SU-DHL-6 (cell line): ENCODE results near the gene OTUD5.

Experiments
- H2AFZ ChIP-seq: fragments of 200-600 bp; sonication (generic); 2 replicates; pipeline ENCODE4 v1.6.1; 2014; ENCODE audit warnings: low read depth, mild to moderate bottlenecking, moderate library complexity, mixed read lengths, antibody characterized with exemption, low read length; ENCODE audit not compliant: severe bottlenecking
- H3F3A ChIP-seq: fragments of 200-600 bp; shearing (Covaris generic); 2 replicates; pipeline ENCODE4 v1.6.0; 2016; ENCODE audit warnings: antibody characterized with exemption, mild to moderate bottlenecking; ENCODE audit not compliant: insufficient read depth
- H3K27ac ChIP-seq: fragments of 200-600 bp; sonication (generic); 2 replicates; pipeline ENCODE4 v1.5.1; 2016; ENCODE audit warnings: low read depth, mild to moderate bottlenecking, low read length, moderate library complexity, mixed read lengths
- H3K27me3 ChIP-seq: fragments of 200-600 bp; sonication (generic), shearing (Covaris generic); 2 replicates; pipeline ENCODE4 v1.6.0; 2014; ENCODE audit warnings: mild to moderate bottlenecking, low read length
- H3K36me3 ChIP-seq: fragments of 200-600 bp; sonication (generic); 2 replicates; pipeline ENCODE4 v1.6.1; 2014; ENCODE audit warnings: mild to moderate bottlenecking, low read length, mixed read lengths
- H3K4me2 ChIP-seq: fragments of 300-600, 200-600 bp; shearing (Covaris generic), sonication (generic); 2 replicates; pipeline ENCODE4 v1.6.0; 2014; ENCODE audit warnings: low read length, low read depth, mild to moderate bottlenecking; ENCODE audit not compliant: poor library complexity, severe bottlenecking
- H3K4me3 ChIP-seq: fragments of 200-600 bp; sonication (generic); 2 replicates; pipeline ENCODE4 v1.5.1; 2014; ENCODE audit warnings: antibody characterized with exemption, low read length, mild to moderate bottlenecking, mixed read lengths; ENCODE audit not compliant: insufficient read depth, poor library complexity, severe bottlenecking
- H3K79me2 ChIP-seq: fragments of 200-600 bp; sonication (generic); 2 replicates; pipeline ENCODE4 v1.6.1; 2014; ENCODE audit warnings: mild to moderate bottlenecking, low read length, moderate library complexity; ENCODE audit not compliant: insufficient read depth
- H3K9ac ChIP-seq: fragments of 200-600 bp; sonication (generic); 2 replicates; pipeline ENCODE4 v1.7.0; 2014; ENCODE audit warnings: mild to moderate bottlenecking, low read length
- H3K9me2 ChIP-seq: fragments of 200-600 bp; sonication (generic); replicated peaks from 2 replicates; pipeline ENCODE4 v1.6.1; 2014; ENCODE audit warnings: low read length; ENCODE audit not compliant: insufficient read depth
- H3K9me3 ChIP-seq: fragments of 200-600 bp; sonication (generic); 2 replicates; pipeline ENCODE4 v1.6.1; 2014; ENCODE audit warnings: low read length, mixed read lengths; ENCODE audit not compliant: insufficient read depth
- H4K20me1 ChIP-seq: fragments of 200-600 bp; sonication (generic); 2 replicates; pipeline ENCODE4 v1.6.1; 2014; ENCODE audit warnings: low read depth, mild to moderate bottlenecking, antibody characterized with exemption, low read length, moderate library complexity, mixed read lengths
- CTCF ChIP-seq: fragments of 200-600 bp; sonication (generic); IDR thresholded peaks from one replicate; pipeline ENCODE4 v1.5.1; 2017; ENCODE audit warnings: antibody characterized with exemption, mild to moderate bottlenecking, low read length, moderate library complexity; ENCODE audit not compliant: insufficient read depth, poor library complexity, severe bottlenecking
- EZH2phosphoT487 ChIP-seq: fragments of 200-600 bp; sonication (generic), shearing (Covaris generic); conservative IDR thresholded peaks from 2 replicates; pipeline ENCODE4 v1.6.1; 2018; ENCODE audit warnings: mild to moderate bottlenecking, antibody characterized with exemption, low read length, moderate library complexity, mixed read lengths

OTUD5 gene

GRCh38 chrX:48920718-48921104, 36.7 kb downstream of the OTUD5 start:
- Histone ChIP-seq H3K36me3 (no peaks in the 10 kb centered on the region), H3K79me2 (peaks cover 19% of the 10 kb centered on the region), H3K9me3 (no peaks in the 10 kb centered on the region), H3K27me3 (no peaks in the 10 kb centered on the region), H2AFZ (no peak overlapping the region), H3K9me2 (no peaks in the 10 kb centered on the region), H3K27ac (peak overlapping the region; percentile 53; the same call in 1 of the 2 replicates), H3F3A (peaks cover 17% of the 10 kb centered on the region), H4K20me1 (no peaks in the 10 kb centered on the region), H3K9ac (no peak overlapping the region), H3K4me3 (no peak overlapping the region), H3K4me2 (no peak overlapping the region)
- TF ChIP-seq EZH2phosphoT487 (no peak), CTCF (no peak)

- no peak overlapping the region for H3K4me2 ChIP-seq
- H4K20me1 ChIP-seq, result no peaks in the 10 kb centered on the region
- no peaks in the 10 kb centered on the region for H3K27me3 ChIP-seq
- H3K36me3 ChIP-seq, result no peaks in the 10 kb centered on the region
- no peak overlapping the region for H3K4me3 ChIP-seq
- peaks cover 17% of the 10 kb centered on the region for H3F3A ChIP-seq
- H3K9ac ChIP-seq, result no peak overlapping the region
- H2AFZ ChIP-seq, result no peak overlapping the region
- H3K9me3 ChIP-seq, result no peaks in the 10 kb centered on the region
- H3K9me2 ChIP-seq, result no peaks in the 10 kb centered on the region
- H3K79me2 ChIP-seq, result peaks cover 19% of the 10 kb centered on the region
- peak overlapping the region; percentile 53 for H3K27ac ChIP-seq
- no peak for TF ChIP-seq CTCF
- TF ChIP-seq EZH2phosphoT487, result no peak
These were observed 37.3 kb downstream of the OTUD5 start for GRCh38 chrX:48919947-48920717.

- no peaks in the 10 kb centered on the region for H3K27me3 ChIP-seq
- TF ChIP-seq CTCF (no peak), EZH2phosphoT487 (no peak)
- peaks cover 19% of the 10 kb centered on the region for H3K79me2 ChIP-seq
- no peaks in the 10 kb centered on the region for H3K9me3 ChIP-seq
- H3K27ac ChIP-seq, result peak overlapping the region; percentile 53
- no peak overlapping the region for H2AFZ ChIP-seq
- no peak overlapping the region for H3K4me3 ChIP-seq
- no peaks in the 10 kb centered on the region for H3K9me2 ChIP-seq
- H4K20me1 ChIP-seq, result no peaks in the 10 kb centered on the region
- peak overlapping the region; percentile 27 for H3K4me2 ChIP-seq
- H3K9ac ChIP-seq, result no peak overlapping the region
- H3F3A ChIP-seq, result peaks cover 17% of the 10 kb centered on the region
- H3K36me3 ChIP-seq, result no peaks in the 10 kb centered on the region
These were observed 38.0 kb downstream of the OTUD5 start for GRCh38 chrX:48919360-48919841.
